NCI-H524 treated with DMSO at 0.1 percent for 48 hours (cell line): Measurements from ENCODE around the gene ZFHX3.
A peak's percentile ranks its signal among the peaks of the same experiment; 100 is the strongest.

Experiments
- DNase-seq: peaks from one replicate; lab custom pipeline; 2025; lab: John Stamatoyannopoulos, UW

The ZFHX3 gene

DNA sequence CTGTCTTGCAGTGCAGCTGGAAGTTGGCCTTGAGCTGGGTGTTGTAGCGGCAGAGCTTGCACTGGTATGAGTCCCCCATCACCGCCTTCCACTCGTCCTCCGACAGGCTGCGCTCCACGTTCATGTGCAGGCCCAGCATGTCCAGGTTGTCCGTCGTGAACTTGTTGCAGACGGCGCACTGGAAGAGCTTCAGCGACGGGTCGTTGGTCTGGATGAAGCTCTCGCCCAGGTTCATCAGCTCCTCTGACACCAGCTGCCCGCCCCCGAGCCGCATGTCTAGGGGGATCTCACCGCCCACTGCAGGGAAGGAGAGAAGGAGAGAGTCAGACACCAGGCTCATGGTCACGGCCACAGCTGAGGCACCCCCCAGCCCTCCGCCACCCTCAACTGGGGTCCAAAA lies 97.3 kb downstream of the ZFHX3 start:
- DNase-seq: no peak

DNA sequence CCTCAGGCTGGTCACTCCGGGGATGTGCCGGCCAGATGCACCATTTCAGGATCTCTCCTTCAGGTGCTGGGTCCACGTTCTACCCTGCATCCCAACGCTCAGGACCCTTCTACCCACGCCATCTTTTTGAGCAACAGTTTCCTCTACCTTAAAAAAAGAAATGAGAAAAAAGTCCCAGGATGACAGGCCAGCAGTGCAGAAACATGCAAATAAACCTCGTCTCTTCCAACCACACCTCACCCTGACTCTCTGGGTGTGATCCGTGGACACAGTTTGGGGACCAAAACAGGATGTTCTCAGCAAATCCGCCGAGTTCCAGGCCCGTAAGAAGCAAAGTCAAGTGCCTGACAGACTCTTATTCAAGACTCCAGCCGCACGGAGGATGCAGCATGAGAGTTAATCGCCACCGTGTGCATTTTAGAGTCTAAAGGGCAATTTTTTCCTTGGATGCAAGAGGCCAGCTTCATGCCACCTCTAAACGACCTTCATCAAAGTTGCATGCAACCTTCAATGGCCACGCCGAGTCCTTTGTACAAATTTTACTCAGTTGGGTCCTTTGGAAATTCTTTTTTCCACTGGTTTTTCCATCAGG lies 99.6 kb downstream of the ZFHX3 start:
- DNase-seq: no peak

DNA sequence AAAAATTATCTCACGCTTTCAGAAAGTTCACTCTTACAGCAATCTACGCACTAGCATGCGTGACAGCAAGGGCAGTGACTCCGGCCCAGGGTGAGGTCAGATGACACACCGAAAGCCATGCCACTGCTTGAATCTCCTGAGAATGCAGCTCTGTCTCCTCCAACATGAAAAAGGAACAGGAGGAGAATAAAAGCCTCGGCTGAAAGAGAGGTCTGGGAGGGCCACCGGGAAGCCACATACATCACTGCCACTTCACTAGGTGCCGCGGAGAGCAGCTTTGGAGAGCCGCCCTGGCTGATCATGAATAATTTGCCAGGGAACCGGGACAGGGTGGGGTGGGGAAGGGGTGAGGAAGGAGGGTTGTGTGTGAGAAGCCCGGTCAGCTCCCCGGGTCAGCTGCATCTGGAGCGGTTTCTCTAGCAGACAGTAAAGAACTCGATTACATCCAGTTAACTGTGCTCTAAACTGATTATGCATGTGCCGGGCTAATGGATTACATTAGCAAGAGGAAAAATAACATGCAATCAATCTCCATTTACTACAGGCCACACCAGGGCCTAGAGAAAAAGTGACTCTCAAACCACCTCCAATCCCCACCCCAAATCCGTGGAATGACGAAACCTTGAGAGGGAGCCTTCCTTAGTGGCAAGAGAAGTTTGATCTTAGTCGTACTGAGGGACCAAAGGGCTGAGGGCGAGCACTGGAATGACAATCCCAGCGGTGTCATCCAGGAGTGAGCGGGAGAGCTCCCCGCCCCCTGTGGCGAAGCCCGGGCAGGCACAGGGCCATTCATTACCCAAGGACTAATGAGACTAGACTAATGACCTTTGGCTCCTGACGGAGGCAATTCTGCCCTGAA lies 100.3 kb downstream of the ZFHX3 start:
- no peak for DNase-seq

DNA sequence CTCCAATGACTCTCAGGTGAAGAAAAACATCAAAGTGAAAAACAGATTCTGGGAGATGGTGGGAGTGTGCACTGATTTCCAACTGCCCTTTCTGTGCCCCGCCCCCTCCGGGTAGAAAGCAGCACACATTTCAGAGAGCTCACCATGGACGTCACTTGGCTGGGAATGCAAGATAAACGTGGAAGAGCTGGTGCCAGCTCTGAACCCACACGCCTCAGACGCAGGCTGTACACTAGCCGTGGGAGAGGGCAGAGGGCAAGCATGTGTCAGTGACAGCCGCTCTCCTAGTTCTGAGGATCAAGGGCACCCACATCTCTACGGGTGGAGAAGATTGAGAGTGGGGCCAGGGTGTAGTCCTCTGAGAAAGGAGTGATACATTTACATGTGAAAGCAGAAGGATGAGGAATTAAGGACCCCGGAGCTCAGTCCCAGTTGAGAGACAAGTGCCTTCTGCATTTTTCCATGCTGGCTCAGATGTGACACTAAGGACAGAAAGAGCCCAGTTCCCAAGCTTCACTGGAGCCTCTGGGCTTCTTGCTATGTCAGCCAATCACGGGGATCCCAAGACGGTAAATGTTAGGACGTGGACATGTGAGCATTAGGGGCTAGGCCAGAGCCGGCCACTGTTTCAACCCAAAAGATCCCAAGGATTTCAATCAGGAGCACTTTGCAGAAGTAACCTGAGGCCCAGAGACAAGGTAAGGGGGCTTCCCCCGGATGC lies 101.3 kb downstream of the ZFHX3 start:
- no peak for DNase-seq

DNA sequence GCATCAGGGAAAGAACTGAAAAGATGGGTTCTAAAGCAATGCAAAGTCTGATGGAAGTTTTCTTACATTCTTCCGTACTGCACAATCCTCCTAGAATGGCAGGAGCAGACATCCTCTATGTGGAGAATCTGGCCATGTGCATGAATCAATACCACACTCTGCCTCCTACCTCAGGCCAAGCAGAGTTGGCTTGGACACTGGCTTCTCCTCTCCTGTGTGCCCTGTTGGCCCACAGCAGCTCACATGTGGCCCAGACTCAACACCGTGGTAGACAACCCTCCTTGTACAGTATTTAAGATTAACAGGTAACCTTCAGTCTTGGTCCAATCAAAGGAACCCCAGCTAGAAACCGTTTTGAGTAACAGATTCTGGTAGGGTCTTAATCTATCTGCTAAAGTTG lies 101.9 kb downstream of the ZFHX3 start:
- no peak for DNase-seq

DNA sequence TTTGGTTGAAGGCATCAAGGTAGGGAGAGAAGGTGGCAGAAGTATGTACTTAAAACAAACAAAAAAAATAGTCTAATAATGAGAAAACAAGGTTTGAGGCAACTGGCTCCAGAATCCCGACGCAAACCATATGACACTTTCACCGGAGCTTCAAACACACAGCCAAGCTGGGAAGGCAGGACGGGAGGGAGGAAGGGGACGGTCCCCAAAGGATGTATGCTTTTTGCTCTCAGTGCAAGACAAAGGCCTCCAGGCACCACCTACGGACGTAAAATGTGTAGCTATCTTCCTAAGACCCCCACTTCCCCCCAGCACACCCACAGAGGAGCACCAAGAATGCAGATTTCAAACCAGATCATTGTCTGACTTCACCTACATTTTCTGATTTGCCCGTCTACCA lies 102.3 kb downstream of the ZFHX3 start:
- no peak for DNase-seq

DNA sequence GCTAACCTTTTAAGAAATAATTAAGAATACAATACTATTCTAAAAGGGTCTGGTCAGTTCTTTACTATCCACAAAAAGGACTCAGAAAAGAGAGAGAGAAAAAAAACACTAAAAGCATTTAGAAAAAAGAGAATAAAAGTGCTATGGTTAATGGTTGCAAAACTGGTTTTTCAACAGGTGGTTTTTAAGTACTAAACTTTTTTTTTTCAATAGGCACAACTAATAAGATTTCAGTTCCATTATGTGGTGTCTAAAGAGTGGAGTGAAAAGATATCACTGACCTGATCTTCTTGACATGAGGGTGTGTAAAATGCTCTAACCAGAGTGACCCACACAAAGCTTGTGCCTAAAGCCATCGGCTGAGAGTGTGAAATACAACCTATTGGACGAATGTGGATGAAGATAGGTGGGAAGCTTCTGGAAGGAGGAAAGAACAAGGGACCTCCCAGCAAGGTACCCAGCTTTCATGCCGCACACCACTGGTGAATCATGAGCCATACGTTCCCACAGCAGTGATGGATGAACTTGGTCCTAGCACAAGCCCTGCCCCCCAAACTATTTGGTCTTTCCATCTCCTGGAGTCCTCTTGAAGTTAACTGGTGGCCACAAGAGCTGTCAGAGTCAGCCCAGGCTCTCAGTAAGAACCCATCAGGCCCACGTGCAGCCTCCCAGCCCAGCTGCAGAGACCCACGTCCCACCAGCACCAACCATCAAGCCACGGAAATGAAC lies 103.0 kb downstream of the ZFHX3 start:
- no peak for DNase-seq

DNA sequence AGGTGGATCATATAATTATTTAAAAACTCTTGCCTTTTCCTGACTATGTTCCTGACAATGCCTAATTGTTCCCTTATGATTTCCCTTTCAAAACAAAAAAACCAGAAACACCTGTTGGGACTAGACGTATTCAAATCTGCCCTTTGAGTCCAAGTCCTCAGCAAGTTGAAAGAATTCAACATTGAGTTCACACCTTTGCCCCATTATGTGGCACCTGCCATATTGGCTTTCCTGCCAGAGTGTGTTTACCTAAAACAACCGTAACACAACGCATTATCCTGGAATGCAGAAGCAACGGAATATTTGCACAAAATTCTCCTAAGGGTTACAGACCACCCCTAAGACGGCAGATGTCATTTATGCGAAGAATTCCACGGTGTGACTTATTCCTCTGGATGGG lies 105.9 kb downstream of the ZFHX3 start:
- DNase-seq: no peak

DNA sequence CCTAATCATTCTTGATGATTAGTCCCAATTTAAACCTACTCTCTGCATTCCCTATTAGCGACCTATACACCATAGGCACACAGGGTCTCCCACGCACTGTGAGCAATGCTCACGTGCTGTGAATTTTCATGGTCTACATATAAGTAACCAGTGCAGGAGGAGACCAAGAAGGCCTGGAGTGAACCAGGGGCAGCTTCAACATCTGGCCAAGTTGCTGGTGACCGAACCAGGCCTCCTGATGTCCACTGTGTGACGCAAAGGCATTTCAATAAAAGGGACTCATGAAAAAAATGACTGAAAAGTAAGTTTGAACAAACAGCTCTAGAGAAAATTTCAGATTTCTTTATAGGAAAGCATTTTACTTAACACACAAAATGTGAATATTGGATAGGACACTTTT lies 107.0 kb downstream of the ZFHX3 start:
- DNase-seq: no peak

DNA sequence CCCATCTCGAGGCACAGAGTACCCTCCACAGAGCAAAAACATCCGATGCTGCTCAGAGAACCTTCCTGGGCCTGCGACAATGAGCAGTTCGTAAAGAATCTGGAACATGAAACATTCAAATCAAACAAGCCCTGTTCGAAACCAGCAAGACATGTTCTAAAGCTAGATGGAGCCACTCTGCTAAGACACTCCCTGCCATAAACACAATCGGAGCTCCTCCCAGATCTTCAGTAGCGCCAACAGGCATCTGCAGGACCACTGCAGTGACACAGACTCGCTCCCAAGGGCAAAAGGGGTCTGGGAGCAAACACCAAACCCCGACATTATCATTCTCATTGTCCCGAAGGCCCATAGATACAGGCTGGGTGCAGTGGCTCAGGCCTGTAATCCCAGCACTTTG lies 108.7 kb downstream of the ZFHX3 start:
- no peak for DNase-seq

DNA sequence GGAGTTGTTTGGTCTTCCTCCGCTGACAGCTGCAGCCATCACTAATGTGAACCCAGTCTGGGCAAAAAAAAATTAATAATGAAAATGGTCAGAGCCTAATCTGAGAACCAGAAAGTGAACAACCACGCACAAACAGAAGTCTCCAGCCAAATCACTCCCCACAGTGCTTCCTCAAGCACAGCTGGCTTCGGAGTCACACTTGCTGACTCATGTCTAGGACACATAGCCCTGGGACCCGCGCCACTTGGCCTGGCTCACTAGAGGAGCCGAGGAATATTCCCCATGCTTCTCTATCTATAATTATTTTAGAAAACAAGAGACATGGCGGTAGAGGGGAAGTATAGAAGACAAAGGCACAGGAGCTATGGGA lies 109.1 kb downstream of the ZFHX3 start:
- DNase-seq: no peak

DNA sequence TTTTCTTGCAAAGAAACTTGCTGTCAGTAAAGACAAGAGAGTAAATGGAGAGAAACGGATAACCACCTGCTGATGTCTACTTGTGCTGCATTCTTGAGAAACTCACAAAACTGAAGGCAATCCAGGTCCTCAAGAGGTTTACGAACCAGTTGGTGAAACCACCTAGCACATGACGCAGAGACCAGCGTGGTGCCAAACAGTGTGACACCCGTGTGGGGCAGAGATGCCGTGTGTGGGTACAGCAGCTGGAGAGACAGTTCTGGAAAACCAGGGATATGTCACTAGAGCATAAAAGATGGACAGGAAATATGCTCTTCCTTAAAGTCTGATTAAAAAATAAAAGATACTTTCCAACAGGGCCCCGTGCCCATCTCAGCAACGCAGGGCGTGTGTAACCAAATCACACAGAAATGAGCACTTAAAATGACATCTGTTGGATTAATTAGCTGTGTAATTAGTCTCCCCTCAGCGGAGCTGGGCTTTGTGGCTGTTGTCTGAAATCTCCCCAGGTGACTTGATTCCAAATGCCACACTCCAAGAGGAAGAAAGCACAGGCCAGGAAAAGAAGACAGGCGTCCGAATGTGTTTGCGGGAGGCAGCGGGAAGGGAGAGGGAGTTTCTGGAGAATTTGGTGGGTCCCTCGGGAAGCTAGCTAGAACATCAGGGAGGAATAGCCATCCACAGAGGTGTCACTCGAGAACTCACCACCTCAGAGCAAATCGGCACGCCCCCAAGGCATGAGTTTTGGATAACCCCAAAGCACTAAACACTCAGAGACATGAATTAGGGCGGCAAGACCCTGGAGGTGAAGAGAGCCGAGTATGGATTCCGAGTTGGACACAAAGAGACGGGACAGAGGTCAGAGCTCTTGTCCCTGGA lies 109.8 kb downstream of the ZFHX3 start:
- peak; percentile 92 for DNase-seq

DNA sequence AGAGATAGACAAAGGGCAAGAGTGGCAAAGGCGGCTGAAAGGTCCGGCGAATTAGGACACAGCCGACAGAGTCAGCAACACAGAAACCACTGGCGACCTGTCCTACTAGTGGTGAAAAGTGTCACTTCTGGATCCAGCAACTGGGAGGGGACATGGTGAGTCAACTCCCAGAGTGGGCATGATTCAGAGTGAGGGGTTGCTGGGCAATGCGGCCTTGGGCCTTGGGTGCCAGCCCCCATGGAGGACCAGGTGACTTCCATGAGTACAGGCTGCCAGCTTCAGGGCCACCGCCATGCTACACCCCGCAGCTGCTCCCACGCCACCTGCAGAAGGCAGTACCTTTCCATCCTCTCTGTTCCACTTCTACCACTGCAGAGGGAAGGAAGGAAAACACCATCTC lies 110.6 kb downstream of the ZFHX3 start:
- DNase-seq: no peak

DNA sequence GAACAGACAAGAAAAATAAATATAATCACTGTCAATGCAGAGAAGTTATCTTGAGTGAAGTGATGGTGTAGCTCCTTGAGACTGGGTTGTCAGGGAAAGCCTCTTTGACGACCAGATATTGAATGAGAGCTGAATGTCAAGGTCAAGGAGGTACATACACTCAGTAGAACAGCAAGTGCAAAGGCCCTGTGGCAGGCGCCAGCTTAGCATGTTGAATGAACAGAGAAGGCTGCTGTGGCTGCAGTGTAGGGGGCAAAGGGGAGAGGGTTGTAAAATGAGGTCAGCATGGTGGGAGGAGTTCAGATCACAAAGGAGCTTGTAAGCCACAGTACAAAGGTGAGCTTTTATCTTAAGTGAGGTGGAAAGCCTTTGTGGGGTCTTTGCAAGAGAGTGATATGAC lies 111.5 kb downstream of the ZFHX3 start:
- DNase-seq: no peak

DNA sequence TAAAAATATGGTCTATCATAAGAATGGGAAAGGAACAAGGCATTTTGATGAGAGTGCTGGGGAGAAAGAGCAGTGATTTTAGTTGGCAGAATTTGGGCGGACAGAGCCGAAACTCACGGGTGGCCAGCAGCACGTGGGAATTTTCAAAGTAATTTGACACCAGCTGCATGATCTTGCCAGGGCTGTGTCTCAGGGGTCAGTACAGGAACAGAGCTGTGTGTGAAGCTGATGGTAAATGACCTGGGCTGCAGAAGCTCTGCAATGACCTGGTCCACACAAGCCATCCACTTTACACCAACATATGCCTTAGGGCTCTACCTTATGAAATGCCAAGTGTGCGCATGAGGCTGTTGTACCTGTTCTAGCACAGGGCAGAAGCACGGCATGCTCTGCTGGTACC lies 112.0 kb downstream of the ZFHX3 start:
- no peak for DNase-seq

DNA sequence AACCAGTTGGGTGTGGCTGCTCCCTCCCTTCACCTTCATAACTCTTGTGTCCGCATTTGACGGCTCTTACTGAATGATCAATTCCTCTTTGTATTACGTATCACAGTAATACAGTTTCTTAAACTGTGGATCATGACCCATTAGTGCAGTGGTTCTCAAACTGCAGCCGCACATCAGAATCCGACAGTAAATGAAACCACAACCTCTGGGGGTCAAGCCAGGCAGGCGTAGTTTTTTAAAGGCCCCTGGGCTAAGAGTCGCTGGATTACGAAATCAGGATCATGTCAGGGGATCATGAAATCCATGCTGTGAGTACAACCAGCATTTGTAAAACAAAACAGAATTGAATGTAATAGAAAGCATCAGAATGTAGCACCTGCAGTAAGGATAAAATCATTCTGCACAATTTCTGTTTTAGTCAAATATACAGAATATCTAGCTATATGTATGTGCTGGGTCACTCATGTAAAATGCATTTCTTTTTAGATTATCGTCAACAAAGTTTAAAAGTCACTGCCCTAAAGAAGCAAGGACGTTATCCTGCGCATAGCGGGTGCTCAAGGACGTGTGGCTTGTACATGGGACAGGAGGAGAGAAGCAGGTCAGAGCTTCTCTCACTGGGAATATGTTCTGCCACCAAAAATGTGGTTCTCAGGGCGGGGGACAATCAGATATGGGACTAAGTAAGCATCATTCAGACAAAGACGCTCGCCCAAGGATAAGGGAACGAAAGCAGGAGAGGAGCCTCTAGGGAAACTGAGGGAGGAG lies 113.1 kb downstream of the ZFHX3 start:
- DNase-seq: no peak

DNA sequence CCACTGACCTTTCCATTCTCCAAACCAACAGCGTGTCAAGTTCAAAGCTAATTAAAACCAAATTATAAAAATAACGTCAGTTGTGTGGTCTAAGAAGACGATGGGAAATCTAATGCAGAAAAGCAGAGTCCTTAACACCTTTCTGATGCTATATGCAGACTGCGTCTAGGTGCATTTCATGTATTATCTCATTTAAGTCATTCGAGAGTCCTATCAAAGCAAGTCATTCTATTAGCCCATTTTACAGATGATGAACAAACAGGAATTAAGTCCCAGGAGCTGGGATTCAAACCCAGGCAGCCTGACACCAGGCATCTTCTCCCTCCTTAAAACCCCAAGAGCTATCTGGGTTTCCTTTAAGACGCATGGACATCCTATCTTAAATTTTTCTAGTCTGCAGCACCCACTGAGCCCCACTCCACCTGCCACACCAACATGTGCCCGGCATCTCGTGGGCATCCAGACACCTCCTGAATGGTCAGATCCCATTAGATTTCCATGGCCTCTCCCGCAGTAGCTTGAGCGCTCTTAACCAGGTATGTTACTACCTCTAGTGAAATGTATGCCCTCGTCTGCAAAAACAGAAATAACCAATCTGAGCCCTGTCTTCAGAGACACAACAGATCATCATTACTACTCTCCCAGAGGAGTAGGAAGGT lies 115.1 kb downstream of the ZFHX3 start:
- no peak for DNase-seq

DNA sequence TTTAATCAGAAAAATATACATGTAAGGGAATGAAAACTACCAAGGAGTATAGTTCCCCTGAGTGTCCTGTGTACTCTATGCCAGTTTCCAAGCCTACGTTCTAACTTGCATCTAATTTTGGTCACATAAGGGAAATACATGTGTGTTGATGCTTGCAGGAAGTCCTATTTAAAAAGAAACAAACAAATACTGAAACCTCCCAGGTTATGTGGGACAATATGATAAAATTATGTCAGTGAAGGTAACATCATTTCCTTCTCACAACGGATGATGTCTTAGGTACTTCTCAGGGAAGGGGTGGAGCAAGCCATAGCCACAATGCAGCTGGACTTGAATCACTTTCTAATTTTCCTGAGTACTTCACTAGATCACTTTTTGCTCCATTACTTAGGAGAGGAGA lies 115.9 kb downstream of the ZFHX3 start:
- DNase-seq: no peak

DNA sequence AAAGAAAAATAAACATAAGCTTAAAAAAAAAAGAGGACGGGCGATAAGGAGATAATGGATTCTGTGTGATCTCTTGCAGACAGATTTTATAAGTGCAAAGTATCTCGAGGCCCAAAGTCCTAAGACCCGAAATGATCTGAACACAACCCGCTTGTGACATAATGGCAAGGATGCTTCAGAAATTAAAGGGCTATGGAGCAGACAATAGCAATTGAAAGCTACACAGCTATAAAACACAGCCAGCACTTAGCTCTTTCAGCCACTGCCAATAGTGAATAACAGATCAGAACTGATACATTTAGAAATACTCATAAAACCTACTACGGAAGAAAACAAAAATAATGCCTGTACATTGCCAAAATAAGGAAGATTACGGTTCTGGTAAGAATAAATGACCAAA lies 117.5 kb downstream of the ZFHX3 start:
- no peak for DNase-seq
